GM19438 (cell line): Measurements from ENCODE around the gene RNF114.
"Not testable (repeated sequence)": the region's sequence is repeated elsewhere in the genome, so short reads cannot be mapped to it uniquely, and the experiment has no call there.

ENCODE experiments used
- ATAC-seq: cut with Tn5 transposase; IDR thresholded peaks from one replicate; pipeline ENCODE4 v1.9.1; 2021; ENCODE audit warnings: low read depth; ENCODE audit not compliant: unreplicated experiment

Gene RNF114

DNA sequence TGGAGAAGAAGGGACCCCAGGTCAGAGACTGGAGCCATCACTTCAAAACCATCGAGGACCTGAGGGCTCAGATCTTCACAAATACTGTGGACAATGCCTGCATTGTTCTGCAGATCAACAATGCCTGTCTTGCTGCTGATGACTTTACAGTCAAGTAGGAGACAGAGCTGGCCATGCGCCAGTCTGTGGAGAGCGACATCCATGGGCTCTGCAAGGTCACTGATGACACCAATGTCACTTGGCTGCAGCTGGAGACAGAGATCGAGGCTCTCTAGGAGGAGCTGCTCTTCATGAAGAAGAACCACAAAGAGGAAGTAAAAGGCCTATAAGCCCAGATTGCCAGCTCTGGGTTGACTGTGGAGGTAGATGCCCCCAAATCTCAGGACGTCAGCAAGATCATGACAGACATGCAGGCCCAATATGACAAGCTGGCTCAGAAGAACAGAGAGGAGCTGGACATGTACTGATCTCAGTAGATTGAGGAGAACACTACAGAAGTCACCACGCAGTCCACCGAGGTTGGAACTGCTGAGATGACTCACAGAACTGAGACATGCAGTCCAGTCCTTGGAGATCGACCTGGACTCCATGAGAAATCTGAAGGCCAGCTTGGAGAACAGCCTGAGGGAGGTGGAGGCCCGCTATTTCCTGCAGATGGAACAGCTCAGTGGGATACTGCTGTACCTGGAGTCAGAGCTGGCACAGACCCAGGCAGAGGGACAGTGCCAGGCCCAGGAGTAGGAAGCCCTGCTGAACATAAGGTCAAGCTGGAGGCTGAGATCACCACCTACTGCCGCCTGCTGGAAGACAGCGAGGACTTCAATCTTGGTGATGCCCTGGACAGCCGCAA lies 21.1 kb downstream of the RNF114 start:
- ATAC-seq: not testable (repeated sequence)

DNA sequence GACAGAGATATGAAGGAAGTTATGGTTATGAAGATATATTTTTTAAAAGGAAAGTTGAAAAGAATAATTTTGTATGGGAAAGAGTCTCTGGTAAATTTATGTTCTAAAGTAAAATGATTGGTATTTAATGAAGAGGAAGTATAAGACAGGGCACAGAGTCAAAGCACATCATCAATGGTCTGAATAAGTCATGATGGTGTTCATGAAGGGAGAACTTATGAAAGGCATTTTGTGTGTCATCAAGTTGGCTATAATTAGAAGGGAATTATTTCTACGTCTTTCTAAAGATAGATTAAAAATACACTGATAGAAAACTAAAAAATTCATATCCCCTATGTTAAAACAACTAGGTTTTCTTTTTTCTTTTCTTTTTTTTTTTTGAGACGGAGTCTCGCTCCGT lies 25.2 kb downstream of the RNF114 start:
- ATAC-seq: no peak

DNA sequence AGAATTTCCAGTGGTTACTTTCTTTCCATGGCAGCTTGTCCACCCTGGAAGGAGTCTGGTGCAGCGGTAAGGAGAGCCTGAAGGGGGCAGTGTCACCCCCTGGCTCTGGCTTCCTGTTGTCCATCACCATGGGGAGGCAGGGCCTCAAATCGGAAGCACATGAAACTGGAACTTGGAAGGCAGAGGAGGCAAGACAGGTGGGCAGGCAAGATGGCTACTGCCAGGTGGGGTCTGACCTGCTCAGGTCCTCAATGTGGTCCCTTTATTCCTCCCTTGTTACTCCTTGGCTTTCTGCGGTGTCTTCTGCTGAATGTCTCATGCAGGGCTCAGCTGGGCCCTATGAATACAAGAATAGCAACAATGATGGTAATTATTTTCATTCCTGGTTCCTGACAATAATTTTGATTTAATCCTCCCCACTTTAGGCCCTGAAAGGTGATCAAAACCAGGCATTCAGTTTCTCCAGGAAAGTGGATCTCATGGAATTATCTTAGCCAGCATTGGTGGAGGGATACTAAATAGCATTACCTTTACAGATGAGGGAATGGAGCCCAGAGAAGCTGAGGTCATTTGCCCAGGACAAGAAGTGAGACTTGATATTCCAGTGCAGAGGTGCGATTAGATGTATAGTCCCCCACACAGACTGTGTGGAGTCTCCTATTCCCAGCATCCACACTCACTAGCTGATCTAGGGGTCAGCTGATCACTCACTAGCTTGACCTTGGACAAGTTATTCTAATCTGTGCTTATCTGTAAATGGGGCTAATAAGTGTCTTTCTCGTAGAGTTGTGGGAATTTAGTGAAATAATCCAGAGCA lies 29.0 kb downstream of the RNF114 start:
- no peak for ATAC-seq

DNA sequence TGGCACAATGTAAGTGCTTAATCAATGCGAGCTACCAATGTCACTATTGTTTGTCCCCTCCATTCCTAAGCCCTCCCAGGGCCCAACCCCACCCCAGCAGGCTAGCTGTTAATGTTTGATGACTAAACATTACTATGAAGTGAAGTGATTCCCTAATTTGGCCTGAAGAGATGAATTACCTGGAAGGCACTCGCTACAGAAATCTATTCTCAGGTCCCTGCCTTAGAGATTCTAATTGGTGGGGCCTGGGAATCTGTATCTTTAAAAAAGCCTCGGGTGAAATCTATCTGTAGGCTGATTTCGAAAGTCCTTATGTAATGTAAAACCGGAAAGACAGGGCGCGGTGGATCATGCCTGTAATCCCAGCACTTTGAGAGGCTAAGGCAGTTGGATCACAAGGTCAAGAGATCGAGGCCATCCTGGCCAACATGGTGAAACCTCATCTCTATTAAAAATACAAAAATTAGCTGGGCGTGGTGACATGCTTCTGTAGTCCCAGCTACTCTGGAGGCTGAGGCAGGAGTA lies 29.6 kb downstream of the RNF114 start:
- no peak for ATAC-seq

DNA sequence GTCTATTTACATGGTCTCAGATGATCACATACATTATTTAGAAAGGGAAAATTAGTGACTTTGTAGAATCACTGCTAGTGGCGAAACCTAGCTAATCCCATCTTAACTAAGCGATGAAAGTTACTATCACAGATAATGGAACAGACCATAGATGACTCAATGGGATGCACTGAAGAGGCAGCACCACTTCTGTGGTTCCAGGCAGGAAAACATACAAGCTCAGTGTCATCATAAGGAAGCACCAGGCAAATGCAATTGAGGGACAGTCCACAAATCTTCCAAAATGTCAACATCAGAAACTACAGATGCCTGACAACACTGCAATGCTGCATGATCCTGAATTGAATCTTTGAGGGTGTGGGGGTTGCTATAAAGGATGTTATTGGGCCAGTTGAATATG lies 30.7 kb downstream of the RNF114 start:
- ATAC-seq: no peak

DNA sequence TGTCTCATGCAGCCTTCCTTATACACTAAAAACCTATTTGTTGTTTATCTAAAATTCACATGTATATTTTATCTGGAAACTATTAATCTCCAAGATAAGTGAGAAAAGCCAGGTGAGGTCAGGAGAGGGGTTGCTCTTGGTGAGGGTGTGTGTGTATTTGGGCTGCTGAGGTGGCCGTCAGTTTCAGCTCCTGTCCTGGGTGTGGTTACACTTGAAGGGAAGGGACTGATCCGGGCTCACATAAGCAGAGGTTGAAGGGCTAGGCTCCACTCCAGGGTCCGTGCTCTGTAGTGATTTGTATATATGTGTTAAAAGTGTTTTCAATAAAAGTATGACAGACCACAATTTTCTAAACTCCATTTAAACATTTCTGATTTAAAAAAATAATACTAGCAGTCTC lies 33.0 kb downstream of the RNF114 start:
- no peak for ATAC-seq

DNA sequence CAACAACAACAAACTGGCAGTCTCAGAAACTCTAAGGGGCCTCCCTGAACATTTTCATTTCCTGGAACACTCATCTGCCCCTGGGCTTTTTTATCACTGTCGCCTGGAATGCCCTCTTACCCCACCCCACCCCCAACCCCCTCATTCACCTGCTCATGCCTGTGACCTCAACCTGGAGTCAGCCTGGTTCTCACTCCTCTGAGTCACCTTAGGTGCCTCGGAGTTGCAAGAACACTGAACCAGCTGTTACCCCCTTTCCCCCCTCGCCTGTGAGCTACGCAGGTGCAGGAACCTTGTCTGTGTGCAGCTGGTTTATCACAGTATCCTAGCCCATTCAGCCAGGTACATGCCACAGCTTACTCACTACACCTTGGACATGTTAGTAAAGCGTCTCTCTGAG lies 33.7 kb downstream of the RNF114 start:
- no peak for ATAC-seq

DNA sequence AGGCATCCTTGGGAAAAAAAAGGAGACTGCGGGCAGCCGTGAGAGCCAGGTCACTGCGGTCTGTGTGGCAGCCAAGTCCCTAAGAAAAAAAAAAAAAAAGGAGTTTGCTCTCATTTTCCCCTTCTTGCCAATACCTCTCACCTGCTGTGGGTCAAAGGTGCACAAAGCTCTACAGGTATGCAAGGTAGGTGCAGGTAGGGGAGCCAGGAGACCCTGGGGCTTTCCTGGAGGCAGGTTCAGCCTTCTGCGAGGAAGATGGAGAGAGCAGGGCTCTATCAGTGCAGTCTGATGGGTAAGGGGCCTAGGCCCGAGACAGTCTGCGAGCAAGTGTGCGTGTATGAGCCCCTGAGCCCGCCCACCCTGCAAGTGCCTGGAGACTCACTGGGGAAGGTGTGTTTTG lies 34.3 kb downstream of the RNF114 start:
- ATAC-seq: no peak

DNA sequence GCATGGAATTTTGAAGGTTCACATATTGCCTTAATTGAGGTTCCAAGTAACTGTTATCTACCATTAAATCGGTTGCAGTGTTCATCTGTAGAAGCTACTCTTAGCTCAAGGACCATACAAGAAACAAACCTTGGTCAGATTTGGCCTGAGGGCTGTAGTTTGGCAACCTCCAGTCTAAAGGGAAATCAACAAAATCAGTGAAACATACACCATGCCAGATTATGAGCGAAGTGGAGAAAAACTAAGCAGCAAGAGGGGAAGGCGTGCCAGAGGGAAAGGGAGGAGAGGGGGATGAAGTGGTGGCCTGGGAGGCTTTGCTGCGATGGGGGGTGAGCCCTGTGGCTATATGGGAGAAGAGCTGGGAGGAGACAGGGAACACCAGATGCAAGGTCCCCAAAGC lies 37.8 kb downstream of the RNF114 start:
- no peak for ATAC-seq

DNA sequence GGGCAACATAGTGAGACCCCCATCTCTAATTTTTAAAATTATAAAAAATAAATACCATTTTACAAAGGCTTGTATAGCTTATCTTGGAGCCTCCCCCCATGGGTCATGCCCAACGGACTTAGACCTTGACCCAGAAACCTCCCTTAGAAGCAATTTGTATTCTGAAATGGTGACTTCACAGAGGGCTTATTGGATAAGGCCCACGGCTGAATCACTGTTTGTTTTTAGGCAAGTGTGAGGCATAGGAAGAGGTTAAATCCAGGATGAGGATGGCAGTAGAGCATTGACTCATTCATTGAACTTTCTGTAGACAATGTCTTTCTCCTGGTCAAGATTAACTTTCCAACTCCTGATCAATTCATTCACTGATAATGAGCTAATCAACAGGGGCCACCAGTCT lies 40.3 kb downstream of the RNF114 start:
- ATAC-seq: no peak

DNA sequence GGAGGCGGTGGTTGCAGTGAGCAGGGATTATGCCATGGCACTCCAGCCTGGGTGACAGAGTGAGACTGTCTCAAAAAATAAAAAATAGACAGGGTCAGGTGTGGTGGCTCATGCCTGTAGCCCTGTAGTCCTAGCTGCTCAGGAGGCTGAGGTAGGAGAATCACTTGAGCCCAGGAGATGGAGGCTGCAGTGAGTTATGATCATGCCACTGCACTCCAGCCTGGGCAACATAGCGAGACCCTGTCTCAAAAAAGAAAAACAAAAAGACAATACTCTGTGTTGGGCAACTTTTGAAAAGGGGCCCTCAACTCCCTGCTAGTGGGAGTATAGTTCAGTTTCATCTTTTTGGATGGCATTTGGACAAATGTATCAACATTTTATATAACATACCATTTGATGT lies 41.5 kb downstream of the RNF114 start:
- not testable (repeated sequence) for ATAC-seq

DNA sequence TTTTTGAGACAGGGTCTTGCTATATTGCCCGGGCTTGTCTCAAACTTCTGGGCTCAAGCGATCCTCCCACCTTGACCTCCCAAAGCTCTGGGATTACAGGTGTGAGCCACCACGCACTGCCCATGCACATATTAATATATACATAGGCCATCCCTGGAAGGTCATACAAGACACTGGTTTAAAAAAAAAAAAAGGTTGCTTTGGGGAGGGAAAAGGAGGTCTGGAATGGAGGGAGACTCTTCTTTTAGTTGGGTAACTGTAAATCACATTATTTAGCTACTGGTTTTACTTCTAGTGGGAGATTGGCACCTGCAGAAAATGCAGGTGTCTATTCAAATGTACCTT lies 42.5 kb downstream of the RNF114 start:
- no peak for ATAC-seq

DNA sequence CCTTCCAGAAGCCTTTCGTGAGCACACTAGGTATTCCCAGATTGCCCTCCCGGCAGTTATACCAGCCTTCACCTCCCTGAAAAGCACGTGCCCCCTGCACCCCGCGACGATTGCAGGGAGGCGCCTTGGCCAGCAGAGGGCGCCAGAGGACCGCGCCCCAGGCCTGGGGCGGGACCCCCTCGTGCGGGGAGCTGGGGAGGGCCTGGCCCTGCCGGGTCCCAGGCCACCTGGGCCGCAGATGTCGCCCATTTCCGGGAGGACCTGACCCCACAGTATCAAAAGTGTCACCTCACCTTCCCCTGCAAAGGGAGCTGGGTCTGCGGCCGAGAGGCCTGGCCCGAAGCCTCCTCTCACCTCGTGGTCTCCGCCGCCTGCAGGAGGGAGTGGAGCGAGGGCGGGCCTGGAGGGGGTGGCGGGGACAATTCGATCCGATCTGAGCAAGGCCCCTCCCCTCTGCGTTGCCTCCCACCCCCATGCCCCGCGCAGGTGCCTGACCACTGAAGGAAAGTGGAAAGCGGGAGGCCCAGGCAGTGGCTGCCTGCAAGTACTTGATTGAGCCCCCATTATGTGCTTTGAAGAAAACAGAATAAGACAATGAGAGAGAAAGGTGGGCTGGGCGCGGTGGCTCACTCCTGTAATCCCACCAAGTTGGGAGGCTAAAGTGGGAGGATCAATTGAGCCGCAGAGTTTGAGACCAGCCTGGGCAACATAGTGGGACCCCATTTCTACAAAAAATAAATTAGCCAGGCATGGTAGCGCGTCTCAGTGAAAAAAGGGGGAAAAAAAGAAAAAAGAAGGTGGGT lies 43.0 kb downstream of the RNF114 start:
- ATAC-seq: no peak

DNA sequence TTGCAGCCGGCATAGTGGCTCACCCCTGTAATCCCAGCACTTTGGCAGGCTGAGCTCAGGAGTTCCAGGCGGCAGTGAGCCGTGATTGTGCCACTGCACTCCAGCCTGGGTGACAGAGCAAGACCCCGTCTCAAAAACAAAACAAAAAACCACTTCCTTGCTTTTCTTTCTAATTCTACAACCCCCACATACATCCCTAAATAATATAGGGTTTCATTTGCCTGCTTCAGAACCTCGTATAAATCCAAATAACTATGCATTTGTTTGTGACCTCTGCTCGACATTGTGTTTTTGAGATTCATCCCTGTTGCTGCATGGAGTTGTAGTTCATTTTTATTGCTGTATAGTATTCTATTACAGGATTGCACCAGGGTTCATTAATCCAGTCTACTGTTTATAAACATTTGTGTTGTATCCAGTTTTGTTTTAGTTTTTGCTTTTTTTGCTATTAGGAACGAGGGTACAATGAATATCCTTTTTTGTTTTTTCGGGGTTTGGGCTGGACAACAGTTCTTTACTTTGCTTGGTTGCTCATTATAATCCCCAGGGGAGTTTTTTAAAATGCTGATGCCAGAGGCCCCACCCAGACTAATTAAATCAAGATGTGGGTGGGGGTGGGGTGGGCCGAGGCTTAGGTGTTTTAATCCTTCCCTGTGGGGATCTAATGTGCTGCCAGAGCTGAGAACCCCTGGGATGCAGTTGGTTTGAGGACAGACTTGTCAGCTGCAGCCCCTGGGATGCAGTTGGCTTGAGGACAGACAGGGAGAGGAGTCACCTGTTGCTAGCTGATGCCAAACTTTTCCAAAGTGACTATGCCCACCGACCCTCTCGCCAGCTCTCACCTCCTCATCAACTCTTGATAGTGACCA lies 44.2 kb downstream of the RNF114 start:
- ATAC-seq: no peak

DNA sequence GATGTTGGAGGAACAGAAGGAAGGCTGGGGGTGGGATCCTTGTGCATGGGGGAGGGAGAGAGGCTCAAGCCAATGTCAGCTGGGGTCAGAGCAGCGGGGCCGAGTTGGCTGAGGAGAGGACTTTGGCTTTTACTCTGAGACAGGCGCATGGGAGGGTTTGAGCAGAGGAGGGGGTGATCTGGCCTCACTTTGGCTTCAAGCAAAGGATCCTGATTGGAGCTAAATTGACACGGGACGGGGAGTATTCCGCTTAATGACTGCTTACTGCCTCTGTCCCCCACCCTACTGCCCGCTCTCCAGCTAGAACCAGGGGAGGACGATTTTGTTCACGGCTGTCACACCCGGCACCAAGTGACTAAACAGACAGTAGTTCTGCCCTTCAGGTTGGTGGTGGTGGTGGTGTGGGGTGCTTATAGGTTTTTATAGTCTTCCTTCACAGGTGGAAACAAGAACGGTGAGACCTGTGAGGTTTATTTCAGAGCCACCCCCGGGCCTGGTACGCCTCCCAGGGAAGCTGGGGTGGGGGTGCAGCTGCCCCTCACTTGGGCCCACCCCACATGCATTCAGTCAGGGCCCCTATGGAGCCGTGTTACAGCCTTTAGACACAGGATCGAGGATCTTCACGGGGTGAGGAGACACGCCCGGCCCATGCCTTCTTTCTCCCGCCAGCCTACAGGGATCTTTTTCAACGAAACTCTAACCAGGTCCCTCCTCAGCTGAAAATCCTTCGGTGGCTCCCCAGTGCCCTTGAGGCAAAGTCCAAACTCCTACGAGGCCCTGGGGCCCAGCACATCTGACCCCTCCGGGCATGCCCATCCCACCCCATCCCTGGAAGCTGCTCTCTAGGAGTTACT lies 45.2 kb downstream of the RNF114 start:
- ATAC-seq: no peak

DNA sequence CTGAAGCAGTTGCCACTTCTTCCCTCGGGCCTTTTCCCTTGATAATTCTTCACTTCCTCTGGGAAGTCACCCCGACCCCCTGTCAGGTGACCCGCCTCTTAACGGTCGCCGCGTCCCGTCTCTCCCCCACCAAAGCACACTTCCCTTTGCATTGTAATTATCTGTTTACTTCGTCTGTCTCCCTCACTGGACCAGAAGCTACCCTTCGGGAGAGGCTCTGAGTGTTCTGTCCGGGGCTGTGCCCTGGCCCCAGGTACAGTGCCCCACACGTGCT lies 45.8 kb downstream of the RNF114 start:
- no peak for ATAC-seq

DNA sequence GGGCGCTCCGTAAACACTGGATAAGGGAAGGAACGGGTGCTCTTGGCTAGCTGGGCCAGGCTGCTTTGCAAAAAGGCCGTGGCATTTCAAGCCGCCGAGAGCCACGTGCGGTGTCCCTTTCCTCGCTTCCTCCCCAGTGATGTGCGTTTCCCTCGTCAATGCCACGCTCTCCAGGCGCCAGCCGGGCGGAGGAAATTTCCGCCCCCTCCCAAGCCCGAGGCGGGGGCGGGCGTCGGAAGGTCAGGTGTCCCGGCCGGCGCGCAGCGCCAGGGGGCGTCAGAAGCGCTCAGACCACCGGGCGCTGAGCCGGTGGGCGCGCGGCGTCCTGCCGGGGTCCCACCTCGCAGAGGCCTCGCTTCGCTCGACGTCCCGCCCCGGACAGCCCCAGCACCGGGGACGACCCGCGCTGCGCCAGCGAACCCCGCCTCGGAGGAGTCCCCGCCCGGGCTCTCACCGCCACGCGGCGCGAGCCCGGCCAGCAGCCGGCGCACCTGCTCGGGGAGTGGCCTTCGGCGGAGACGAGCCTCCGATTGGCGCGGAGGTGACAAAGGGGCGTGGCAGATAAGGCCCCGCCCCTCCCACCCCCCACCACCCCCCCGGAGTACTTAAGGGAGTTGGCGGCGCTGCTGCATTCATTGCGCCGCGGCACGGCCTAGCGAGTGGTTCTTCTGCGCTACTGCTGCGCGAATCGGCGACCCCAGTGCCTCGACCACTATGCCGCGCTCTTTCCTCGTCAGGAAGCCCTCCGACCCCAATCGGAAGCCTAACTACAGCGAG lies 46.3 kb downstream of the RNF114 start, which contains the start of gene SNAI1:
Gene SNAI1 (plus strand): TSS at position 635 of the 777 bp plus-strand sequence. CDS start 80 bp downstream, at position 715.
- peak; percentile 77 for ATAC-seq

DNA sequence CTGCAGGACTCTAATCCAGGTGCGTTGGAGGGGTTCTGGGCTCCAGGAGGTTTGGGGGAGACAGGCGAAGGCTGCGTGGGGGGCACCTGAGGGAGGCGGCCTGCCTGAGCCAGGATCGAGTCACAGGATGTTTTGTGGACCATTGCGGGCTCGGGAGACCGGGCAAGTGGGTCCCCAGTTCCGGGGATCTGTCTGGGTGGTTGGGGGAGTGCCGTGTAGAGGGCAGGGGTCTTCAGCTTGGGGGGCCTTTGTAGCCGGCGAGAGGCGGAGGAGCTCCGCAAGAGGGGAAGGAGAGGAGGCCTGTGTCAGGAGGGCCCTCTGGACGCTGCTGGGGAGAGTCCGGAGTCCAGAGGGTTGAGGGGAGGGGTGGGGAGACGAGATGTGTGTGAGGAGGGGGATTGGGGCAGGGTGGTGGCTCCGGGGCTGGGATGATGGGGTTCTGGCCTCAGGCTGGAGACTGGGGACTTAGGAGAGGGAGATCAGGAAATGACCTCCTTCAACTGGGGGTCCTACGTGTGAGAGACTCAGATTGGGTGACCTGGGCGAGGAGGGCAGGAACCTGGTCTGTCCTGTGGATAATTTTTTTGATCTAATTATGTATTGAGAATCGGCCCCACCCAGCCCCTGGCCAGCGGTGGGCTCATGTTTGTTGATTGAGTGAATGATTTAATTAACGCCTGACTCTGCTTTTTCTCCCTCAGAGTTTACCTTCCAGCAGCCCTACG lies 47.1 kb downstream of the RNF114 start:
- no peak for ATAC-seq
